ENCODE results near the gene RELN.
"Not testable (repeated sequence)": the region's sequence is repeated elsewhere in the genome, so short reads cannot be mapped to it uniquely, and the experiment has no call there.

The RELN gene

DNA sequence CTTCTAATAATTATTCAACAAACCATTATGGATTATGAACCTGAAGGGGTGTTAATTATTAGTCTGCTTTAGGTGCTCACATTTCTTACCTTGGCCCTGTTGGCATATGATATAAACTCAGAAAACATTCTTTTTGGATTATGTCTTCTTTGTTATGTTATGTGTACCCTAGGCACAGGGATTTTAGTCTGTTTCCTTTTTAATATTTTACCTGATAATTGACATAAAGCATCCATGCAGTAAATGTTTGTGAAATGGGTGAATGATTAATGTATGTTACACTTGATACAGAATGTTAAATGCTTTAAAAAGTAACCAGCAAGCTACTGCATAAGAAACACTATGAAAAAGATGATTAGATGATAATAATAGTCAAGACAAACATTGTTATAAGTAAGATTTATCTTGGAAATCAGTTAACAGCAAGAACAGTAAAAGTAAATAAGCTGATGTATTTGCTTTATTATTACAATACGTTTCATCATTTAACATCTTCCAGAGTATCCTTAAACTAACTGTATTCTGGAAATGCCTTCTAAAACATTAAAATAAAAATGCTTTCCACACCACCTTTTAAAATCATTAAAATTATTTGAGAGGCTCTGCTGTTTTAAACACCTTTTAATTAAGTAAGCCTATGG is 204.7 kb downstream of the RELN start:
- no peak for DNase-seq (ENCODE audit: low read depth)

DNA sequence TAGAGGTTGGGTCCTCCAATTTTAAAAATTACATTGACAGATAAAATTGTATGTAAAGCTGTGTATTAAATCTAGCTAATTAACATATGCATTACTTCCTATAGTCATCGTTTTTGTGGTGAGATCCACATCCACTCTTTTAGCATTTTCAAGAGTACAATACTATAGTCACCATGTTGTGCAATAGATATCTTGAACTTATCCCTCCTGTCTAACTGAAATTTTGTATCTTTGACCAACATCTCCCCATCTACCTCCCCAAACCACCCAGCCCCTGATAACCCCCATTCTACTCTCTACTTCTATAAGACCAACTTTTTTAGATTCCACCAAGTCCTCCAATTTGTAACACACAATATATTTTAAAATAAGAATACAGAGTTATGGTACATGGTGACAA is 208.0 kb downstream of the RELN start:
- DNase-seq (ENCODE audit: low read depth): no peak

DNA sequence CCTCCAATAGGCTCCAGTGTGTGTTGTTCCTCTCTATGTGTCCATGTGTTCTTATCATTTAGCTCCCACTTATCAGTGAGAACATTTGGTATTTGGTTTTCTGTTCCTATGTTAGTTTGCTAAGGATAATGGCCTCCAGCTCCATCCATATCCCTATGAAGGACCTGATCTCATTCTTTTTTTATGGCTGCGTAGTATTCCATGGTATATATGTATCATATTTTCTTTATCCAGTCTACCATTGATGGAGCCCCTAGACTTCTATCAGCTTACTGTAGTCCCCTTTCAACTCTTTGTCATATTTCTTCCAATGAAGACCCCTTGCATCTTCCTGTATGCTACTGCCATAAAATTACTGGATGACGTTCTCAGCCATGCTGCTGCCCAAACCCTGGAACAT is 208.9 kb downstream of the RELN start:
- not testable (repeated sequence) for DNase-seq (ENCODE audit: low read depth)

DNA sequence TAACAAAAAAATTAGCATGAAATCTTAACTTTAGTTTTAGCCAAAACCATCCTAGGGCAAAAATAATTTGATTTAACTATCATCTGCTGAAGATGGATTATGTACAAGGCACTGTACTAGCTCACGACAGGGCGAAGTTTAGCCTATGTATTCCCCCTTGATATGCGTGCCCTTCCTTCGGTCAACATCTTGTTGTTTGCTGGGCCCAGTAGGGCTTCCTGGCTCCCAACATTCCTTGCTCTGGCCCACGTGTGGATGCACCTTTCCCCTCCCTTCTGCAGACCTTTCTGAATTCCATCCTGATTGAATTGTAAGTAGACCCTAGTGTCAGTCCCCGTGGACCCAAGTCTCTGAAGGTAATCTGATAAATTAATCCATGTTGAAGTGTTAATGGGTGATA is 212.0 kb downstream of the RELN start:
- DNase-seq (ENCODE audit: low read depth): no peak

DNA sequence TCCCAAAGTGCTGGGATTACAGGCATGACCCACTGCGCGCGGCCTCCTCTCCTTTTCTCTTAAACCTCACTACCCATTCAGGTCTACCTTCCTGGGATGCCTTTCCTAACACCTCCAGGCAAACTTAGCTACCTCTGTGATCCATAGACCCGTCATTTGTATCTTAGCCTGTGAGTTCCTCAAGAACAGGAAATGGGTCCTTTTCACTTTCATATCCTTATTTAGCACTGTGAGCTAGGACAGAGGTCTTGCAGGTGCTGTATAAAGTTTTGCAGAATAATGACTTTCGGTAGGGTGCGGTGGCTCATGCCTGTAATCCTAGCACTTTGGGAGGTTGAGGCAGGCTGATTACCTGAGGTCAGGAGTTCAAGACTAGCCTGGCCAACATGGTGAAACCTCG is 215.7 kb downstream of the RELN start:
- no peak for DNase-seq (ENCODE audit: low read depth)

DNA sequence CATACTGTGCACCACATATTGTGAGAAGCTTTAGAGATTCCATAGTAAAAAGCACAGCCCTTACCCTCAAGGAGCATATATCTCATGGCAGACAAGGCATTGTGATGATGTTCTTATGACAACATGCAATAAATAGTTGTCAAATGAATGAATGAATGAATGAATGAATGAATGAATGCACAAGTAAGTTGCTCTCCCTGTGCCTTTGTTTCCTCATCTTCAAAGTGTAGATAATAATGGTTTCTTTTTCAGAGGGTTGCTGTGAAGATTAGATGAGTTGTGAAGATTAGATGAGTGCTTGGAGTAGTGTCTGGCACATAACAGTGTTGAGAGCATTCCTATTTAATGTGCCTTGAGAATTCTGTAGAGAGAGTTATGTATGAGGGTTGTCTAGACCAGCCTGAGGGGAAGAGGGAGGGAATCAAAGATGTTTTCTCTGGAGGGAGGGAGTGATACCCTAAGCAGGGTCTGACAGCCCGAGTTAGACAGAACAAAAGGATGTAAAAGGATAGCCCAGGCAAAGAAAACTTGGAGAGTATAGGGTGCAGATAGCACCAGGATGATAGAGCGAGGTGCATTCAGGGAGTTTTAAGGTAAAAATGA is 217.2 kb downstream of the RELN start:
- DNase-seq (ENCODE audit: low read depth): no peak

DNA sequence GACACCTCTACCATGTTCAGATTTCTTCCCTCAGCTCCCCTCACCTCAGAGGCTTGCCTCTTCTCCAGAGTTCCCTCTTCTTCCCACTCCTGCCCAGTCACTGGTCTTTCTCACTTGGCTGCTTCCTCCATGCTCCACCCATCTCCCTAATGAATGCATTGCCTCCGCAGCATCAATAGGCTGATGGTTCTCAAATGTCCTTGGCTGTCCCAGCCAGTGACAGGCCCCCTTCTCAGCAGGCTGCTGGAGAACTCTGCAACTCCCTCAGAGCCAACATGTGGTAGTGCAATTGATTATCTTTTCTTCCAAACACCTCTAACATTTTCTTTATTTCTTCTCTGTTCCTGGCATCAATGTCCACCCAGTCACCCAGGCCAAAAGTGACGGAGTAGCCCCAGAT is 218.2 kb downstream of the RELN start:
- DNase-seq (ENCODE audit: low read depth): no peak

DNA sequence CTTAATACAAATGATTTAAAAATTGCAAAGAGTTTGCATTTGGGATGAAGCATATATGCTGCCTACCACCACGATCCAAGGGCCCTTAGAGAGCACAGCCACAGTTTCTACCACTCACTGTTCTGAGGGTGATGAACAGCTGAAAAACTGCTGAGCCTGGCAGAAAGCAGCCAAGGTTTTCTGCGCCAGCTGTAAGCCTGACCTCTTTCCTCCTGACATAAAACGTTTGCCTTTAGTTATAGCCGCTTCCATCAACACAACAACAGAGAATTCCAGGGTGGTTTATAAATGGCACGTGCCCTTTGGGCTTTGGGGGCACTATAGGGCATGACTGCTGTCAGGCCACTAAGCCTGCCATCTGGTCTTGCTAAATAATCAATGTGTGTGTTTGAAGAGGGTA is 222.8 kb downstream of the RELN start:
- no peak for DNase-seq (ENCODE audit: low read depth)

DNA sequence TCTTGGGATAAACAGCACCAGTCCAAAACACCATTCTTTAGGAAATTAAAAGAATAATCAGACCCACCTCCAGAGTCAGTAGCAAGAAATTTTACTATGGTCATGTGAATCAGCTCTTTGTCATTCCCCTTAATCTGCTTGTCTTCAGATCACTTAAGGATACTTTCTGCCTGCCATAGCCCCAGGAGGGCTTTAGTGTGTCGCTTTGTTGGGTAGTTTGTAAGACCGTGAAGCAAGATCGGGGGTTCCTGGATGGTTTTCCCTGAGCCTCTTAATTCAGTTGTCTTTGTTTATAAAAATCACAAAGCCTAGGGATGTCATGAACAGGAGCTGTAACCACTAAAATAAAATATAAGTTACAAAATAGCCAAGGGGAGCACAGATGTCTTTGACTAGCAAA is 223.6 kb downstream of the RELN start:
- no peak for DNase-seq (ENCODE audit: low read depth)

DNA sequence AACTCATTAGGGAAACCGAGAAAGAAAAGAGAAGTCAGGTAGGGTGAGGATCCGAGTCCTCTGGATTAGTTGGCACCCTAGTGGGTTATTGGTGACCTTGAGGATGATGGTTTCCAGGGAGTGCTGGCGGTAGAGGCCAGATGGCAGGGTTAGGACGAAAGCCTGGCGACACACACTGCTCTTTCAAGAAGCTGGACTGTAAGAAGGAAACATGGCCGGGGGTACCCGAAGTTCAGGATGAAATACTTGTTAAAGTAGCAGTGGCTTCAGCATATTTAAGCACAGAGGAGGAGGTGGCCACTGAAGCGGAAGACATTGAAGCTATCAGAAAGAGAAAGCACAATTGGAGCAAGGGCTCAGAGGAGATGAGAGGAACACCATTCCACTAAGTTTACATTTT is 224.6 kb downstream of the RELN start:
- DNase-seq (ENCODE audit: low read depth): no peak

DNA sequence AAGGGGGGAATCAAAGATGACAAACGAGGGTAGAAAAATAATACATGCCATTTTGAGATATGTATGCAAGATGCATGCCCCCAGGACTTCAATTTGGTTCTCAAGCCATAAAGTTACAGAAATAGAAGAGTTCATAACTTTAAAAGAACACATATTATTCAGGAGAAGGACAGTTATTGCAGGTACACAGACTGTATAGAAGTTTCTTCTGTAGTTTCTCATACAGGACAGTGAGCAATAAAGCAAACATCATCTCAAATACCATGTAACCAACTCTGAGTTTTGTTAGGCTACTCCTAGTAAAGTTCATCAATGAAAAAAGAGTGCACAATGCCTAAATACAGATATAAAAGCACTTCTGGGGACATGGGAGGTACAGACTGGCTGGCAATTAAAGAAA is 226.6 kb downstream of the RELN start:
- DNase-seq (ENCODE audit: low read depth): no peak

DNA sequence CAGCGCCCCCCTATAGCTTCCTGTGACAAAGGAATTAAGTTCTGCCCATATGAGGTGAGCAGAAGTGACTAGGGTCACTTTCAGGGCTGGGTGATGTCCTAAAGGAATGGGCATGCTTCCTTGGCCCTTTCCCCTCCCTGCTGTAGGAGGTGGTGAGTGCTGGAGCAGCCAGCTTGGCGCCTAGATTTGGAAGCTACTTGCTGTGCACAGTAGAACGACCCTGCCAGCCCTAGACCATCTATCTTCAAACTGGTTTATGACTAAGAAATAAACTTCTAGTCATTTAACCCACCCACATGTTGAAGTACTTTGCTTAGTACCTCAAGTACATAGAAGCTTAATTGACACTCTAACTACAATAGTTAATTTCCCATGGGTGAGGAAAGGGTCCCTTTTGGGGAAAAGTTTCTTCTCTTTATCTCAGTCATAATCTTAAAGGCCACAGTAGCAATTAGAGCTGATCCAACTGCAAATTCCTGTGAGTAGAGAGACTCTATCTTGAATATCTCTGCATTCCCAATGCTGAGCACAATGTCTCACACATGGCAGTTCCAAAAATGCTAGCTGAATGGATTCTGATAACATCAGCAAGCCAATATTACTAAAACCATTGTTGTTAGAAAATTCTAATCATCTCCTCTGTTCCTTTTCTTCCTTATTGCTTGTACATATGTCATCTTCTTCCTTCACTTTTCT is 227.2 kb downstream of the RELN start:
- no peak for DNase-seq (ENCODE audit: low read depth)

DNA sequence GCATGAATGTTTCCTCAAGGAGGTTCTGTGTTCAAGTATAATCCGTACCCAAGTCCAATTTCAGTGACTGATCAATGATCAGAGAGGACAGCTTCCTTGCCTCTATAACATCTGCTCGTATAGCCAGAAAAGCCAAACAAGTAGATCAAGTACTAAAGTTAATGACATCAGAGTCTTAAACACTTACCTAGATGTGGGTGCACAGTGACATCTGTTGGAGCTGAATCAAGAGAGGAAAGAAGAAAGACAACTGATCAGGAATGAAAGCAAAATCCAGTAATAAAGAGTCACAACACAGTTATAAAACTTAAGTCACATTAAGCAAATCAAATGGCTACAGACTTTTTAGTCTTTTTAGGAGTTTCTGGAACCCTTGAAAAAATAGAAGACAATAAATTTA is 236.5 kb downstream of the RELN start:
- DNase-seq (ENCODE audit: low read depth): no peak

DNA sequence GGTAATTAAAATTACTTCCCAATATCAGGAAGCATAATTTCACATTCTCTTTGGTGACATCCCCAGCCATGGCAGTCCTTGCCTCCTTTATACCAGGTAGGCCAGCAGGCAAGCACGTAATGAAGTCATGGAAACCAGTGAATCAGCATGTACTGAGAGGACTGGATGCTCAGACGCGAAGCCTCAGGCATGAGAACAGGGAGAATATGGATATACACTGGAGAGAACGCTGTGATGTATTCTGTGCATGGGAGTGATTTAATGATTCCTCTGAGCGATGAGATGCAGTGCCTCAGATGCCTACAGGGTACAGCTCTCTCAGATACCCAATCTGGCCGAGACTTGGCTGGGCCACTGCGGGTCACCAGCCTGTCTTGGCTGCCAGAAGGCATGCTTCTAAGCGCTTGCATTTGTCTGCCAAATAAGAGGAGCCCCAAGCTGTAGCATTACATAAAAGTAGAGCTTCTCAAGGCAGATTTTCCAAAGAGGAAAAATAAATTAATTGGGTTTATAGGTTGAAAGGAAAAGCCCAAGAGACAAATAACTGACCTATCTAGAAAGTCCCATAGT is 238.1 kb downstream of the RELN start:
- no peak for DNase-seq (ENCODE audit: low read depth)

DNA sequence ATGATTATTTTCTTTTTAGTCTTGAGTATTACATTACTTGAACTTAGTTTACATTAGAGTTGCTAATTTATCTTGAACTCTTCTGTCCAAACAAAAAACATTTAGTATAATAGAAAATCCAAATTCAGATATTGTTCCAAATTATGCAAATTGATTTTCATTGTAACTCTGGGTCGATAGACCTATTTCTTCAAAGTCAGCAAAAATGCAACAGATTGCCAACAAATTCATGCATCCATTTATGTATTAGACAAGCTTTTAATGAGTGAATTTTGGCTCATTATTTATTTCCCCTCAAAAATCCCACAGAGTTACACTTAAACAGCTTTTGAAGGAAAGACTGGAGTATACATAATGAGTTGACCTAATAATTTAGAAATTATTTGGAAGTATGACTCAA is 240.8 kb downstream of the RELN start:
- no peak for DNase-seq (ENCODE audit: low read depth)

DNA sequence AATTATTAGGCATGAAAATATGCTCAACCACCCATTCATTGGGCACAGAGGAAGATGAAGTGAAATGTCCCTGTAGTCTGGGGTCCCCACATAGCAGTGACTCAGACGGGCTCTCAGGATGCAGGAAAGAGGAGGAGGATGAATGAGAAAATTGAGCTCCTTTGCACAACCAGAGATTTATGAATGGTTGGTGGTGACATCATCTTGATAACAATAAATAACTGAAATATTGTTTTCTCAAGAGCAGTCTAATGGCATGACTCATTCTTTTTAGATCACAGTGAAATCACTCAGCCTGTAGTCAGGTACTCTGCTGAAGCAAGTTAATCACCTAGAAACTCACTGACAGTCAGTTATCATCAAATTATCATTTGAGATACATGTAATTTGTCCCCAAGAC is 254.1 kb downstream of the RELN start:
- no peak for DNase-seq (ENCODE audit: low read depth)

DNA sequence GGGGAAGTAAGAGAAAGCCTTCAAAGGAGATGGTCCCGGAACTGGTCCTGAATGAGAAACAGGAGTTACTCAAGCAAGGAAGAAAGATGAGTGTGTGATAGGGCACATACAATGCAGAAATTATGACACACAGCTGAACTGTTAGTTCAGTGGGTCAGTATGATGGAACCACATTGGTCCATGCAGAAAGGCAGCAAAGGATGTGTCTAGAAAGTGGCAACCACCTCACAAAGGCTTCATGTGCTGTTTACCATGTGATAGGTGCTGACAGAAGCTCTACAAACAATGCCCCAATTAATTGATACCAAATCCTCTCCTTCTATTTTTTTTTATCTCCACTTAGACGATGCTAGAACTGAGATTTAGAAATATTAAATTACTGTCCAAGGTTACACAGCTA is 258.3 kb downstream of the RELN start:
- DNase-seq (ENCODE audit: low read depth): no peak

DNA sequence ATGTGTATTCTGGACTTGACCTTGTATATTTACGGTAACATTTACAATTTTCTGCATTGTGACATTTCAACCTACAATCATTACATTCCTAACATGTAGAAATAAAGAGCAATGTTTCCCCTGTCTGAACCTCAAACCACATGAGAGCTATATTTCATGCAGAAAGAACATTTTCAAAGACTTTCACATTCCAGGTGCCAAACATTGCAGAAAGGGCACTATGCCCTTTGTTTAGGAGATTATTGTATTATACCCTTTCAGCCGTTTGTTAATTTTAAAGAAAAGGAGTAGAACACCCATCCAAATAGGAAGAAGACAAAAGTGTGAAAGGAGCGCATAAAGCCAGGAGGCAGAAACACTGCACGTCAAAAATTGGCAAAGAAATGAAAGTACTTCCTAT is 260.4 kb downstream of the RELN start:
- no peak for DNase-seq (ENCODE audit: low read depth)

DNA sequence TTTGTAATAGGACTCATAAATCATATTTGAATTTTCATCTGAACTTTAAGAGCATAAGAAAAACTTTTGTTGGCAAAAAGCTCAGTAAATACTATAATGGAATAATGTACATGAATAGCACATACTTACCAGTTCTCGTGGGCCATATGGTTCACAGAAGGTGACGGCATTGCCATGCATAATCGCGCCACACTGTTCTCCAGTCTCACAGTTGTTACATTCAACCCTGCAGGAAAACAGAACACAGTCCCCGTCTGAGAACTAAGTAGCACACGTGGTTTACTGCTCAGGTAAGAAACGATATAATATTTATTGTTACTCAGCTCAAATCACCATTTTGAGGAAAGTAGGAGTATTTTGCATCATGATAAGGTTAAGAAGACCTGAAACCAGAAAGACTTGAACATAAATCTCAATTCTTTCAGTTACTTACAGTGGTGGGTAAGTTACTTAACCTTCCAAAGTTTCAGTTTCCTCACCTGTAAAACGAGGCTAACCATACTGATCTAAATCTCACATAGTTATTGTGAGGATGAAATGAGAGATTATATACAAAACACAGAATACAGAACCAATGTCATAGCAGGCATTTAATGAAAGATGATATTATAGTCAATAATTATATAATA is 261.4 kb downstream of the RELN start:
- no peak for DNase-seq (ENCODE audit: low read depth)

DNA sequence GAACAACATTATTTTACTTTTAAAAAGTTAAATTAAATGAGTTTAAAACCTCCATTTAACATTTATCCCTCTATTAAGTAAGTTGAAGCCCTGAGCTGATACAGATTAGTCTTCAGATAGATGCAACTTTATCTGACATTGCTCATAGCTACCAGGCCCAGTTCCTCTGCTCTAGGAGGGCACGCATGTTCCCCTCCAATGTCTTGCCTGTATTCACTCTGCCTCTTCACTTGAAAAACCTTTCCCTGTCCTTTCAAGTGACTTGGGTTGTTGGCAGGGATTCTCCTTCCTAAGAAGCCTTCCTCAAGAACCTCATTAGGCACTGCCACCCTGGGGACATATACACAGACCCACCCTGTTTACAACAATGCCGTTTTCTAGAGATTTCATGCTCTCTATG is 270.4 kb downstream of the RELN start:
- DNase-seq (ENCODE audit: low read depth): no peak

DNA sequence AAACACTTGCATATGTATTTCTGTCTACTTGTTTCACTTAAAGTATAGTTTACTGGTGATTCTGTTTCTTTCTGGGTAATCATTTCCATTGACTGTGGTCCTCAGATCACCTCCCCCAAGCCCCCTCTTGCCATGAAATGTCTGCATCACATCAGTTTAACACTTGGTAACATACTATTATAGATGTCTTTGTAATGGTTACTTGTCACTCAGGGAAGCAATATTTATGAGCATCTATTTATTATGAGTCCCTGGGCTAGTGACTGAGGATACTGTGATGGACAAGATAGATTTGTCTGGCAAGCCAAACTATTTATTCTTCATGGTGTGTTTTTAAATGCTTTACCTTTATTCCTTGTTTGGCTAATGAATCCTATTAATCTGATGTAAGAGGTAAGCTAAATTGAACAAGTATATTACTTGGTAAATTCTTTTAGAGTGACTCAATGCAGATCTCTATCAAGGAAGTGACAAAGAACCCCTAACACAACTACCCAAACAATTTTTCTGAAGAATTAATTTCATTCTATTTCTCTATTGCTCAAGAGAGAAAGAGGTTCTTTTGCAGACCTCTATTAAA is 270.9 kb downstream of the RELN start:
- no peak for DNase-seq (ENCODE audit: low read depth)

DNA sequence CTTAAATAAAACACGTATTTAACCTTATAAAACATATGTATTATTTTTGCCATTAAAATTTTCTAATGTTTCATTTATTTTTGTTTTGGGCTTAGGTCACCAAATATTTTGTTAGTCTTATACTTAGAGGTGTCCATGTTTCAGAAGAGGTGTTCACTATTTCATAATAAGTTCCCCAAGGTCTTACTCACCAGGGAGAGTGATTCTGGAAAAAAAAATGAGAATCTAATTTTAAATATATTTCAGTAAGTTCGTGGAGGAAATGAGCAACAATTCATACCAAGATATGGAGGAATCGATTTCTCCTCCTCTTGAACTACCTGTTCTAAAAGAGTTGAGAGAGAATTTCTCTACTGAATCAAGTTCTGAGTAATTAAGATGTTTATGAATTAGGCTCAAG is 271.9 kb downstream of the RELN start:
- no peak for DNase-seq (ENCODE audit: low read depth)
